Neural progenitor cell (in vitro differentiated cells): ENCODE data around the gene SPATA25. TPM values are rescaled to one million over a fixed set of nuclear protein-coding genes. Genes with fewer than 3 reads are reported as not detected.

Experiments used
- DNase-seq: peaks from one replicate; pipeline ENCODE4 v3.0.0-alpha.2; 2016; ENCODE audit warnings: low spot score
- H2AFZ ChIP-seq: fragments of 200-600 bp; sonication (generic); replicated peaks from 2 replicates; pipeline ENCODE4 v1.6.1; 2016; ENCODE audit warnings: antibody characterized with exemption
- H3F3A ChIP-seq: fragments of 200-600 bp; sonication (generic); 2 replicates; pipeline ENCODE4 v1.6.1; 2016; ENCODE audit warnings: antibody characterized with exemption, low read depth
- H3K27ac ChIP-seq: fragments of 200-600 bp; sonication (generic); 2 replicates; pipeline ENCODE4 v1.5.1; 2016; ENCODE audit warnings: mild to moderate bottlenecking
- H3K27me3 ChIP-seq: fragments of 200-600 bp; sonication (generic); 2 replicates; pipeline ENCODE4 v1.6.1; 2016; ENCODE audit warnings: mild to moderate bottlenecking, moderate library complexity
- H3K36me3 ChIP-seq: fragments of 200-600 bp; sonication (generic); 2 replicates; pipeline ENCODE4 v1.5.1; 2016
- H3K4me1 ChIP-seq: fragments of 200-600 bp; sonication (generic); 2 replicates; pipeline ENCODE4 v1.6.1; 2016; ENCODE audit warnings: mixed run types
- H3K4me2 ChIP-seq: fragments of 200-600 bp; sonication (generic); 2 replicates; pipeline ENCODE4 v1.6.1; 2016
- H3K4me3 ChIP-seq: fragments of 200-600 bp; sonication (generic); 2 replicates; pipeline ENCODE4 v1.5.1; 2016
- H3K79me2 ChIP-seq: fragments of 200-600 bp; sonication (generic); 2 replicates; pipeline ENCODE4 v1.6.1; 2016; ENCODE audit warnings: low read depth
- H3K9ac ChIP-seq: fragments of 200-600 bp; sonication (generic); 2 replicates; pipeline ENCODE4 v1.6.1; 2016
- H3K9me3 ChIP-seq: fragments of 200-600 bp; sonication (generic); 2 replicates; pipeline ENCODE4 v1.5.1; 2016; ENCODE audit warnings: low read depth
- H4K20me1 ChIP-seq: fragments of 200-600 bp; sonication (generic); 2 replicates; pipeline ENCODE4 v1.6.1; 2016; ENCODE audit warnings: low read depth
- H3K27ac Mint-ChIP-seq: 3 replicates; pipeline ENCODE4 v1.8.0; 2021; ENCODE audit warnings: mixed read lengths
- H3K27me3 Mint-ChIP-seq: 2 replicates; pipeline ENCODE4 v1.8.0; 2022; ENCODE audit warnings: low read depth, mild to moderate bottlenecking, inconsistent platforms, moderate library complexity, mixed read lengths; ENCODE audit not compliant: insufficient read depth
- H3K36me3 Mint-ChIP-seq: 3 replicates; pipeline ENCODE4 v1.8.0; 2021; ENCODE audit warnings: mixed read lengths
- H3K4me1 Mint-ChIP-seq: 3 replicates; pipeline ENCODE4 v1.8.0; 2021; ENCODE audit warnings: mixed read lengths
- H3K4me3 Mint-ChIP-seq: 3 replicates; pipeline ENCODE4 v1.8.0; 2021; ENCODE audit warnings: mild to moderate bottlenecking, moderate library complexity, mixed read lengths
- H3K9me3 Mint-ChIP-seq: 3 replicates; pipeline ENCODE4 v1.8.0; 2020; ENCODE audit warnings: mixed read lengths
- CTCF ChIP-seq: fragments of 200-600 bp; sonication (generic); IDR thresholded peaks from 2 replicates; pipeline ENCODE4 v1.5.1; 2017; ENCODE audit warnings: antibody characterized with exemption, mild to moderate bottlenecking
- EZH2 ChIP-seq: fragments of 200-600 bp; sonication (generic); IDR thresholded peaks from 2 replicates; pipeline ENCODE4 v1.6.1; 2017; ENCODE audit warnings: antibody characterized with exemption, mild to moderate bottlenecking, moderate library complexity
- EZH2phosphoT487 ChIP-seq: fragments of 200-600 bp; sonication (generic); IDR thresholded peaks from 2 replicates; pipeline ENCODE4 v1.6.1; 2017; ENCODE audit warnings: antibody characterized with exemption
- total RNA-seq: library from RNA; depleted of rRNA; stranded (reverse); fragments of >200 nt; gene quantifications from 2 replicates; pipeline ENCODE4 v1.2.3, GENCODE V29; 2015; ENCODE audit warnings: low replicate concordance

SPATA25 gene
- total RNA-seq, 1 donor from 2014 or later, result 0.54 TPM

- no peak overlapping the region for H3K9ac ChIP-seq
- Mint-ChIP-seq H3K4me3 (peak overlapping the region; percentile 64), H3K27me3 (peaks cover 10% of the 10 kb centered on the region), H3K9me3 (no peaks in the 10 kb centered on the region), H3K27ac (peak overlapping the region; percentile 83), H3K36me3 (peaks cover 9% of the 10 kb centered on the region), H3K4me1 (peaks cover 32% of the 10 kb centered on the region)
- peaks cover 10% of the 10 kb centered on the region for H3K4me1 ChIP-seq
- H3K27me3 ChIP-seq, result peaks cover 9% of the 10 kb centered on the region
- no peaks in the 10 kb centered on the region for H4K20me1 ChIP-seq
- H3K27ac ChIP-seq, result no peak overlapping the region
- H3K4me2 ChIP-seq, result no peak overlapping the region
- TF ChIP-seq EZH2, result no peak
- TF ChIP-seq CTCF, result no peak
- no peak for TF ChIP-seq EZH2phosphoT487
- H3K36me3 ChIP-seq, result no peaks in the 10 kb centered on the region
- H3F3A ChIP-seq, result peaks cover 4% of the 10 kb centered on the region
- H2AFZ ChIP-seq, result no peak overlapping the region
- H3K4me3 ChIP-seq, result no peak overlapping the region
- DNase-seq, result no peak
- no peaks in the 10 kb centered on the region for H3K79me2 ChIP-seq
- H3K9me3 ChIP-seq, result no peaks in the 10 kb centered on the region
These were observed 6.4 kb upstream of the SPATA25 start for GRCh38 chr20:45893831-45894230.

- Mint-ChIP-seq H3K27ac (peak overlapping the region; percentile 29), H3K27me3 (peaks cover 10% of the 10 kb centered on the region), H3K36me3 (peaks cover 6% of the 10 kb centered on the region), H3K4me1 (peaks cover 32% of the 10 kb centered on the region), H3K4me3 (peak overlapping the region; percentile 94), H3K9me3 (no peaks in the 10 kb centered on the region)
- H3K4me2 ChIP-seq, result no peak overlapping the region
- peaks cover 9% of the 10 kb centered on the region for H3K27me3 ChIP-seq
- peaks cover 10% of the 10 kb centered on the region for H3K4me1 ChIP-seq
- no peaks in the 10 kb centered on the region for H3K36me3 ChIP-seq
- no peak for DNase-seq
- no peak overlapping the region for H2AFZ ChIP-seq
- H3K9ac ChIP-seq, result no peak overlapping the region
- no peaks in the 10 kb centered on the region for H4K20me1 ChIP-seq
- H3K9me3 ChIP-seq, result no peaks in the 10 kb centered on the region
- H3K79me2 ChIP-seq, result no peaks in the 10 kb centered on the region
- no peak overlapping the region for H3K27ac ChIP-seq
- H3F3A ChIP-seq, result peaks cover 4% of the 10 kb centered on the region
- TF ChIP-seq CTCF (no peak), EZH2phosphoT487 (no peak), EZH2 (no peak)
- H3K4me3 ChIP-seq, result no peak overlapping the region
These were observed 5.5 kb upstream of the SPATA25 start for GRCh38 chr20:45892828-45893500.

- Histone ChIP-seq H3F3A (peaks cover 4% of the 10 kb centered on the region), H3K9ac (no peak overlapping the region), H3K27me3 (peaks cover 9% of the 10 kb centered on the region), H3K27ac (no peak overlapping the region), H3K4me2 (peak overlapping the region; percentile 91), H3K4me3 (peak overlapping the region; percentile 88), H2AFZ (no peak overlapping the region), H3K9me3 (no peaks in the 10 kb centered on the region), H4K20me1 (no peaks in the 10 kb centered on the region), H3K4me1 (peaks cover 10% of the 10 kb centered on the region), H3K79me2 (no peaks in the 10 kb centered on the region), H3K36me3 (no peaks in the 10 kb centered on the region)
- Mint-ChIP-seq H3K9me3 (no peaks in the 10 kb centered on the region), H3K27me3 (peaks cover 9% of the 10 kb centered on the region), H3K36me3 (peaks cover 6% of the 10 kb centered on the region), H3K4me1 (peaks cover 32% of the 10 kb centered on the region), H3K27ac (no peak overlapping the region), H3K4me3 (peak overlapping the region; percentile 94)
- TF ChIP-seq EZH2phosphoT487, result no peak
- TF ChIP-seq EZH2, result no peak
- TF ChIP-seq CTCF, result no peak
- peak; percentile 24 for DNase-seq
These were observed 4.8 kb upstream of the SPATA25 start for GRCh38 chr20:45892049-45892825.
